ENCODE data around the gene DNAJC15.

DNAJC15 gene

DNA sequence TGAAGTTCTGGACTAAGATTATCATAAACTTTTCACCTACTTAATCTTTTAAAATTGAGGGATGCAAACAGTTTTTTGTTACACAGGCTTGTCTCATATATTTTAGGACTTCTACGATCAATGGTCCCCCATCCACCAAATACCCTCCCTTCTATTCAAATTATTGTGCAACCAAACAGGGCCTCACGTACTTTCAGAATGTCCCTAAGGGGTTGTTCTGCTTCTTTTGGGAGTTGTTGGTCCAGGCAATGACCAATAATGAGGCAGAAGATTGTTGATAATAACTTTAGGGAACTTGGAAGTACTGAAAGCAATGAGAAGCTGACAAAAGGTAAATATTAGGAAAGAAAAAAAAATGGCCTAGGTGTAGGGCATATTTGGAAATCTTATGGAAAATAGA, 2.9 kb downstream of the DNAJC15 start (continued):
- no peak for TF ChIP-seq ZNF501 (tag by site-specific recombination; IDR thresholded peaks at IDR 0.05)
- TF ChIP-seq, protein P1, sequence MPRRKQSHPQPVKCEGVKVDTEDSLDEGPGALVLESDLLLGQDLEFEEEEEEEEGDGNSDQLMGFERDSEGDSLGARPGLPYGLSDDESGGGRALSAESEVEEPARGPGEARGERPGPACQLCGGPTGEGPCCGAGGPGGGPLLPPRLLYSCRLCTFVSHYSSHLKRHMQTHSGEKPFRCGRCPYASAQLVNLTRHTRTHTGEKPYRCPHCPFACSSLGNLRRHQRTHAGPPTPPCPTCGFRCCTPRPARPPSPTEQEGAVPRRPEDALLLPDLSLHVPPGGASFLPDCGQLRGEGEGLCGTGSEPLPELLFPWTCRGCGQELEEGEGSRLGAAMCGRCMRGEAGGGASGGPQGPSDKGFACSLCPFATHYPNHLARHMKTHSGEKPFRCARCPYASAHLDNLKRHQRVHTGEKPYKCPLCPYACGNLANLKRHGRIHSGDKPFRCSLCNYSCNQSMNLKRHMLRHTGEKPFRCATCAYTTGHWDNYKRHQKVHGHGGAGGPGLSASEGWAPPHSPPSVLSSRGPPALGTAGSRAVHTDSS (tag by site-specific recombination; IDR thresholded peaks at IDR 0.05), result no peak
- no peak for TF ChIP-seq ZFHX2 (tag by site-specific recombination; conservative IDR thresholded peaks at IDR 0.05)
- TF ChIP-seq MYNN (tag by site-specific recombination; IDR thresholded peaks at IDR 0.05; ENCODE audit: borderline replicate concordance), result no peak
- TF ChIP-seq ZNF530 (tag by site-specific recombination; IDR thresholded peaks at IDR 0.05; ENCODE audit: low read depth), result no peak
- no peak for TF ChIP-seq ZNF37A (tag by site-specific recombination; IDR thresholded peaks at IDR 0.05)
- TF ChIP-seq ZNF169 (tag by site-specific recombination; IDR thresholded peaks at IDR 0.05), result no peak
- TF ChIP-seq ZNF155 (tag by site-specific recombination; IDR thresholded peaks at IDR 0.05), result no peak
- TF ChIP-seq ZNF341 (tag by site-specific recombination; IDR thresholded peaks at IDR 0.05; ENCODE audit: low read depth), result no peak
- TF ChIP-seq ZNF239 (tag by site-specific recombination; IDR thresholded peaks at IDR 0.05), result no peak
- TF ChIP-seq ZBTB17 (tag by site-specific recombination; IDR thresholded peaks at IDR 0.05), result no peak
- TF ChIP-seq, protein P2, sequence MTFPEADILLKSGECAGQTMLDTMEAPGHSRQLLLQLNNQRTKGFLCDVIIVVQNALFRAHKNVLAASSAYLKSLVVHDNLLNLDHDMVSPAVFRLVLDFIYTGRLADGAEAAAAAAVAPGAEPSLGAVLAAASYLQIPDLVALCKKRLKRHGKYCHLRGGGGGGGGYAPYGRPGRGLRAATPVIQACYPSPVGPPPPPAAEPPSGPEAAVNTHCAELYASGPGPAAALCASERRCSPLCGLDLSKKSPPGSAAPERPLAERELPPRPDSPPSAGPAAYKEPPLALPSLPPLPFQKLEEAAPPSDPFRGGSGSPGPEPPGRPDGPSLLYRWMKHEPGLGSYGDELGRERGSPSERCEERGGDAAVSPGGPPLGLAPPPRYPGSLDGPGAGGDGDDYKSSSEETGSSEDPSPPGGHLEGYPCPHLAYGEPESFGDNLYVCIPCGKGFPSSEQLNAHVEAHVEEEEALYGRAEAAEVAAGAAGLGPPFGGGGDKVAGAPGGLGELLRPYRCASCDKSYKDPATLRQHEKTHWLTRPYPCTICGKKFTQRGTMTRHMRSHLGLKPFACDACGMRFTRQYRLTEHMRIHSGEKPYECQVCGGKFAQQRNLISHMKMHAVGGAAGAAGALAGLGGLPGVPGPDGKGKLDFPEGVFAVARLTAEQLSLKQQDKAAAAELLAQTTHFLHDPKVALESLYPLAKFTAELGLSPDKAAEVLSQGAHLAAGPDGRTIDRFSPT (tag by site-specific recombination; IDR thresholded peaks at IDR 0.05), result no peak

DNA sequence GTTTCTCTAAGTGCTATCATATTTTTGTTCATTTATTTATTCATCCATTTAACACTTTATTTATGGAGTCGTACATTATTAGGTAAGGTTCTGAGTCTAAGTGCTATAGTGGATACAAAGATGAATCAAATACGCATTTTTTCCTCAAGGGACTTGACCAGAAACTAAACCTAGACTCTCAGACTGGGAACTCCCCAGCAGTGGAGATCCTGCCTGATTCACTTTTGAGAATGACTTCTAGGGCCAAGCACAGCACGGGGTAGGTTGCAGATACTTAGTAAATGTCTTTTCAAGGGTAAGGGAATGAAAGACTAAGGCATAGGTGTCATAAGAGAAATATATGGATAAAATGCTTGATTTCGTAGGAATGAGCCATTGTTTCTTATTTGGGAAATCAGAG, 7.2 kb downstream of the DNAJC15 start:
- Histone ChIP-seq H3K9me3 (ENCODE audit: control insufficient read depth, insufficient read depth, low read depth, low read length) (no peaks in the 10 kb centered on the region), H3K36me3 (ENCODE audit: control insufficient read depth in 2 of 2, insufficient read depth in 1 of 2, low read length in 2 of 2) (no peaks in the 10 kb centered on the region), H3K4me1 (ENCODE audit: control insufficient read depth, insufficient read depth, low read length) (no peaks in the 10 kb centered on the region), H3K4me3 (ENCODE audit: low read depth, low read length) (no peak overlapping the region), H3K27ac (ENCODE audit: extremely low read depth, low read depth, low read length) (no peak overlapping the region)
- ChIA-PET CTCF (interaction anchor here (0.7 kb wide), 1 partner anchor 33 kb away, joined by 3 read pairs; no protein-coding TSS in a partner anchor), POLR2A (no interaction called here)
- TF ChIP-seq ZSCAN30 (tag by site-specific recombination; IDR thresholded peaks at IDR 0.05), result no peak
- TF ChIP-seq ZNF664 (tag by site-specific recombination; IDR thresholded peaks at IDR 0.05), result no peak
- TF ChIP-seq ZNF701 (tag by site-specific recombination; IDR thresholded peaks at IDR 0.05), result no peak
- TF ChIP-seq, protein P3, sequence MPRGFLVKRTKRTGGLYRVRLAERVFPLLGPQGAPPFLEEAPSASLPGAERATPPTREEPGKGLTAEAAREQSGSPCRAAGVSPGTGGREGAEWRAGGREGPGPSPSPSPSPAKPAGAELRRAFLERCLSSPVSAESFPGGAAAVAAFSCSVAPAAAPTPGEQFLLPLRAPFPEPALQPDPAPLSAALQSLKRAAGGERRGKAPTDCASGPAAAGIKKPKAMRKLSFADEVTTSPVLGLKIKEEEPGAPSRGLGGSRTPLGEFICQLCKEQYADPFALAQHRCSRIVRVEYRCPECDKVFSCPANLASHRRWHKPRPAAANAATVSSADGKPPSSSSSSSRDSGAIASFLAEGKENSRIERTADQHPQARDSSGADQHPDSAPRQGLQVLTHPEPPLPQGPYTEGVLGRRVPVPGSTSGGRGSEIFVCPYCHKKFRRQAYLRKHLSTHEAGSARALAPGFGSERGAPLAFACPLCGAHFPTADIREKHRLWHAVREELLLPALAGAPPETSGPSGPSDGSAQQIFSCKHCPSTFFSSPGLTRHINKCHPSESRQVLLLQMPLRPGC (tag by site-specific recombination; IDR thresholded peaks at IDR 0.05), result no peak

DNA sequence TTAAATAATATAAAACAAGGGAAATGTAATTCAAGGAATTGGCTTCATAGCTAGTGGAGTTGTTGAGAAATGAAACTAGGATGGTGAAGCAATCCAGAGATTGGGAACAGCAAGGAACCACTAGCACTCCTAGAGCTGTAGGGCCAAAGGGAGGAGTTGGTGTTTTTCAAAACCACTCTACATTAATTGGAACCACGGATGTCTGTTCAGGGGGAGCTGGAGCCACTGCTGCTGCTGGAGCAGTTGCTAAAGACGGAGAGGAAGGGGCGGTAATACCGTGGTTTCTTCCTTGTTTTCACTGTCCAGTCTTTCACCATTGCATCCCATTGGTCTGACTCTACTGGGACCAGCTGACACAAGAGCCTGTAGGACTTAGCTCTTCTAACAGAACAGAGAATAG, 8.5 kb downstream of the DNAJC15 start:
- H3K4me1 ChIP-seq (ENCODE audit: control insufficient read depth, insufficient read depth, low read length), result no peaks in the 10 kb centered on the region
- no peak overlapping the region for H3K27ac ChIP-seq (ENCODE audit: extremely low read depth, low read depth, low read length)
- POLR2A ChIA-PET, result no interaction called here
- H3K9me3 ChIP-seq (ENCODE audit: control insufficient read depth, insufficient read depth, low read depth, low read length), result no peaks in the 10 kb centered on the region
- H3K4me3 ChIP-seq (ENCODE audit: low read depth, low read length), result no peak overlapping the region
- CTCF ChIA-PET, result interaction anchor here (0.5 kb wide), 1 partner anchor 411 kb away, joined by 3 read pairs; no protein-coding TSS in a partner anchor
- H3K36me3 ChIP-seq (ENCODE audit: control insufficient read depth in 2 of 2, insufficient read depth in 1 of 2, low read length in 2 of 2), result no peaks in the 10 kb centered on the region
- TF ChIP-seq, protein P4, sequence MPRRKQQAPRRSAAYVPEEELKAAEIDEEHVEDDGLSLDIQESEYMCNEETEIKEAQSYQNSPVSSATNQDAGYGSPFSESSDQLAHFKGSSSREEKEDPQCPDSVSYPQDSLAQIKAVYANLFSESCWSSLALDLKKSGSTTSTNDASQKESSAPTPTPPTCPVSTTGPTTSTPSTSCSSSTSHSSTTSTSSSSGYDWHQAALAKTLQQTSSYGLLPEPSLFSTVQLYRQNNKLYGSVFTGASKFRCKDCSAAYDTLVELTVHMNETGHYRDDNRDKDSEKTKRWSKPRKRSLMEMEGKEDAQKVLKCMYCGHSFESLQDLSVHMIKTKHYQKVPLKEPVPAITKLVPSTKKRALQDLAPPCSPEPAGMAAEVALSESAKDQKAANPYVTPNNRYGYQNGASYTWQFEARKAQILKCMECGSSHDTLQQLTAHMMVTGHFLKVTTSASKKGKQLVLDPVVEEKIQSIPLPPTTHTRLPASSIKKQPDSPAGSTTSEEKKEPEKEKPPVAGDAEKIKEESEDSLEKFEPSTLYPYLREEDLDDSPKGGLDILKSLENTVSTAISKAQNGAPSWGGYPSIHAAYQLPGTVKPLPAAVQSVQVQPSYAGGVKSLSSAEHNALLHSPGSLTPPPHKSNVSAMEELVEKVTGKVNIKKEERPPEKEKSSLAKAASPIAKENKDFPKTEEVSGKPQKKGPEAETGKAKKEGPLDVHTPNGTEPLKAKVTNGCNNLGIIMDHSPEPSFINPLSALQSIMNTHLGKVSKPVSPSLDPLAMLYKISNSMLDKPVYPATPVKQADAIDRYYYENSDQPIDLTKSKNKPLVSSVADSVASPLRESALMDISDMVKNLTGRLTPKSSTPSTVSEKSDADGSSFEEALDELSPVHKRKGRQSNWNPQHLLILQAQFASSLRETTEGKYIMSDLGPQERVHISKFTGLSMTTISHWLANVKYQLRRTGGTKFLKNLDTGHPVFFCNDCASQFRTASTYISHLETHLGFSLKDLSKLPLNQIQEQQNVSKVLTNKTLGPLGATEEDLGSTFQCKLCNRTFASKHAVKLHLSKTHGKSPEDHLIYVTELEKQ (tag by site-specific recombination; IDR thresholded peaks at IDR 0.05; ENCODE audit: borderline replicate concordance), result no peak
- TF ChIP-seq ZNF19 (tag by site-specific recombination; IDR thresholded peaks at IDR 0.05; ENCODE audit: low read depth) (no peak), ZNF23 (tag by site-specific recombination; IDR thresholded peaks at IDR 0.05; ENCODE audit: borderline replicate concordance) (no peak), YY1 (tag by site-specific recombination; IDR thresholded peaks at IDR 0.05) (no peak)
- TF ChIP-seq, protein P5, sequence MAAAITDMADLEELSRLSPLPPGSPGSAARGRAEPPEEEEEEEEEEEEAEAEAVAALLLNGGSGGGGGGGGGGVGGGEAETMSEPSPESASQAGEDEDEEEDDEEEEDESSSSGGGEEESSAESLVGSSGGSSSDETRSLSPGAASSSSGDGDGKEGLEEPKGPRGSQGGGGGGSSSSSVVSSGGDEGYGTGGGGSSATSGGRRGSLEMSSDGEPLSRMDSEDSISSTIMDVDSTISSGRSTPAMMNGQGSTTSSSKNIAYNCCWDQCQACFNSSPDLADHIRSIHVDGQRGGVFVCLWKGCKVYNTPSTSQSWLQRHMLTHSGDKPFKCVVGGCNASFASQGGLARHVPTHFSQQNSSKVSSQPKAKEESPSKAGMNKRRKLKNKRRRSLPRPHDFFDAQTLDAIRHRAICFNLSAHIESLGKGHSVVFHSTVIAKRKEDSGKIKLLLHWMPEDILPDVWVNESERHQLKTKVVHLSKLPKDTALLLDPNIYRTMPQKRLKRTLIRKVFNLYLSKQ (tag by site-specific recombination; IDR thresholded peaks at IDR 0.05; ENCODE audit: borderline replicate concordance), result no peak

Data from HEK293 (cell line).